ENCODE data around the gene FAM156A. TPM values are rescaled to one million over a fixed set of nuclear protein-coding genes. Genes with fewer than 3 reads are reported as not detected.
A peak's percentile ranks its signal among the peaks of the same experiment; 100 is the strongest.
"Not testable (repeated sequence)": the region's sequence is repeated elsewhere in the genome, so short reads cannot be mapped to it uniquely, and the experiment has no call there.

Gene FAM156A
- total and polyA plus RNA-seq, 4 donors, result 5.8 to 40.3 (median 22.1) TPM

GRCh38 chrX:52923781-52924241 is 34.5 kb downstream of the FAM156A start:
- Histone ChIP-seq H3K27ac (ENCODE audit: low read depth in 1 of 2, low read length in 2 of 2) (no peak overlapping the region), H3K4me1 (ENCODE audit: control insufficient read depth in 1 of 2, insufficient read depth in 2 of 2, low read length in 2 of 2) (no peaks in the 10 kb centered on the region), H3K4me3 (ENCODE audit: low read length in 2 of 2) (no peak overlapping the region), H3K27me3 (ENCODE audit: control insufficient read depth in 1 of 2, insufficient read depth in 2 of 2, low read length in 1 of 2) (no peaks in the 10 kb centered on the region), H3K36me3 (ENCODE audit: control insufficient read depth in 1 of 2, insufficient read depth in 2 of 2, low read length in 1 of 2) (no peaks in the 10 kb centered on the region), H3K9me3 (ENCODE audit: control insufficient read depth, low read length) (no peaks in the 10 kb centered on the region)
- intact Hi-C loops (cut with DNase I), result no loop called here
- DNase-seq, result peak in 1 of 2 donors; percentile 55
- no peak for ATAC-seq (ENCODE audit: low FRiP score)
- WGBS, 2 donors, result 4 to 25% methylated on average over 4 of the region's 4 CpGs

GRCh38 chrX:52914704-52915103 is 43.6 kb downstream of the FAM156A start:
- intact Hi-C loops (cut with DNase I); DNase-seq: not testable (repeated sequence)
- WGBS, 2 donors, result no CpG with 5 or more reads among the region's 3 CpGs

GRCh38 chrX:52913681-52914080 is 44.6 kb downstream of the FAM156A start:
- H3K4me3 ChIP-seq (ENCODE audit: low read length in 2 of 2); H3K9me3 ChIP-seq (ENCODE audit: control insufficient read depth, low read length); H3K4me1 ChIP-seq (ENCODE audit: control insufficient read depth in 1 of 2, insufficient read depth in 2 of 2, low read length in 2 of 2); H3K27ac ChIP-seq (ENCODE audit: low read depth in 1 of 2, low read length in 2 of 2); H3K27me3 ChIP-seq (ENCODE audit: control insufficient read depth in 1 of 2, insufficient read depth in 2 of 2, low read length in 1 of 2); intact Hi-C loops (cut with DNase I); DNase-seq; H3K36me3 ChIP-seq (ENCODE audit: control insufficient read depth in 1 of 2, insufficient read depth in 2 of 2, low read length in 1 of 2); ATAC-seq (ENCODE audit: low FRiP score): not testable (repeated sequence)
- WGBS, 2 donors, result no CpG with 5 or more reads among the region's 9 CpGs

More at GRCh38 chrX:52914704-52915103, 43.6 kb downstream of the FAM156A start:
- not testable (repeated sequence) for H3K4me3 ChIP-seq (ENCODE audit: low read length in 2 of 2); H3K36me3 ChIP-seq (ENCODE audit: control insufficient read depth in 1 of 2, insufficient read depth in 2 of 2, low read length in 1 of 2); H3K27me3 ChIP-seq (ENCODE audit: control insufficient read depth in 1 of 2, insufficient read depth in 2 of 2, low read length in 1 of 2); ATAC-seq (ENCODE audit: low FRiP score); H3K27ac ChIP-seq (ENCODE audit: low read depth in 1 of 2, low read length in 2 of 2); H3K9me3 ChIP-seq (ENCODE audit: control insufficient read depth, low read length); H3K4me1 ChIP-seq (ENCODE audit: control insufficient read depth in 1 of 2, insufficient read depth in 2 of 2, low read length in 2 of 2)

GRCh38 chrX:52909313-52909969 is 48.9 kb downstream of the FAM156A start:
- intact Hi-C loops (cut with DNase I); H3K36me3 ChIP-seq (ENCODE audit: control insufficient read depth in 1 of 2, insufficient read depth in 2 of 2, low read length in 1 of 2); DNase-seq; ATAC-seq (ENCODE audit: low FRiP score); H3K9me3 ChIP-seq (ENCODE audit: control insufficient read depth, low read length); H3K4me1 ChIP-seq (ENCODE audit: control insufficient read depth in 1 of 2, insufficient read depth in 2 of 2, low read length in 2 of 2); H3K4me3 ChIP-seq (ENCODE audit: low read length in 2 of 2); H3K27me3 ChIP-seq (ENCODE audit: control insufficient read depth in 1 of 2, insufficient read depth in 2 of 2, low read length in 1 of 2); H3K27ac ChIP-seq (ENCODE audit: low read depth in 1 of 2, low read length in 2 of 2): not testable (repeated sequence)
- WGBS, 2 donors, result no CpG with 5 or more reads among the region's 12 CpGs

- intact Hi-C loops (cut with DNase I); H3K4me3 ChIP-seq (ENCODE audit: low read length in 2 of 2); H3K36me3 ChIP-seq (ENCODE audit: control insufficient read depth in 1 of 2, insufficient read depth in 2 of 2, low read length in 1 of 2); DNase-seq; ATAC-seq (ENCODE audit: low FRiP score); H3K27me3 ChIP-seq (ENCODE audit: control insufficient read depth in 1 of 2, insufficient read depth in 2 of 2, low read length in 1 of 2); H3K4me1 ChIP-seq (ENCODE audit: control insufficient read depth in 1 of 2, insufficient read depth in 2 of 2, low read length in 2 of 2); H3K27ac ChIP-seq (ENCODE audit: low read depth in 1 of 2, low read length in 2 of 2); H3K9me3 ChIP-seq (ENCODE audit: control insufficient read depth, low read length): not testable (repeated sequence)
- no CpG with 5 or more reads among the region's 17 CpGs for WGBS, 2 donors
These were observed 50.4 kb downstream of the FAM156A start for GRCh38 chrX:52907900-52908299.

- H3K4me1 ChIP-seq (ENCODE audit: control insufficient read depth in 1 of 2, insufficient read depth in 2 of 2, low read length in 2 of 2); intact Hi-C loops (cut with DNase I); H3K36me3 ChIP-seq (ENCODE audit: control insufficient read depth in 1 of 2, insufficient read depth in 2 of 2, low read length in 1 of 2); ATAC-seq (ENCODE audit: low FRiP score); H3K27me3 ChIP-seq (ENCODE audit: control insufficient read depth in 1 of 2, insufficient read depth in 2 of 2, low read length in 1 of 2); H3K27ac ChIP-seq (ENCODE audit: low read depth in 1 of 2, low read length in 2 of 2); H3K9me3 ChIP-seq (ENCODE audit: control insufficient read depth, low read length); DNase-seq; H3K4me3 ChIP-seq (ENCODE audit: low read length in 2 of 2): not testable (repeated sequence)
- WGBS, 2 donors, result no CpG with 5 or more reads among the region's 17 CpGs
These were observed 51.2 kb downstream of the FAM156A start for GRCh38 chrX:52907137-52907536.

- DNase-seq; H3K4me3 ChIP-seq (ENCODE audit: low read length in 2 of 2); H3K27ac ChIP-seq (ENCODE audit: low read depth in 1 of 2, low read length in 2 of 2); H3K9me3 ChIP-seq (ENCODE audit: control insufficient read depth, low read length); H3K27me3 ChIP-seq (ENCODE audit: control insufficient read depth in 1 of 2, insufficient read depth in 2 of 2, low read length in 1 of 2); ATAC-seq (ENCODE audit: low FRiP score); H3K36me3 ChIP-seq (ENCODE audit: control insufficient read depth in 1 of 2, insufficient read depth in 2 of 2, low read length in 1 of 2); intact Hi-C loops (cut with DNase I); H3K4me1 ChIP-seq (ENCODE audit: control insufficient read depth in 1 of 2, insufficient read depth in 2 of 2, low read length in 2 of 2): not testable (repeated sequence)
- no CpG with 5 or more reads among the region's 4 CpGs for WGBS, 2 donors
These were observed 52.2 kb downstream of the FAM156A start for GRCh38 chrX:52906072-52906471.

- H3K36me3 ChIP-seq (ENCODE audit: control insufficient read depth in 1 of 2, insufficient read depth in 2 of 2, low read length in 1 of 2); H3K4me1 ChIP-seq (ENCODE audit: control insufficient read depth in 1 of 2, insufficient read depth in 2 of 2, low read length in 2 of 2); ATAC-seq (ENCODE audit: low FRiP score); H3K9me3 ChIP-seq (ENCODE audit: control insufficient read depth, low read length); H3K27me3 ChIP-seq (ENCODE audit: control insufficient read depth in 1 of 2, insufficient read depth in 2 of 2, low read length in 1 of 2); intact Hi-C loops (cut with DNase I); H3K4me3 ChIP-seq (ENCODE audit: low read length in 2 of 2); H3K27ac ChIP-seq (ENCODE audit: low read depth in 1 of 2, low read length in 2 of 2); DNase-seq: not testable (repeated sequence)
- WGBS, 2 donors, result no CpG with 5 or more reads among the region's 10 CpGs
These were observed 52.8 kb downstream of the FAM156A start for GRCh38 chrX:52905531-52905930.
